Sciatic nerve (tissue), 2 donors: ENCODE data around the gene ATP5PF. TPM values are rescaled to one million over a fixed set of nuclear protein-coding genes. Genes with fewer than 3 reads are reported as not detected.
"Not testable (repeated sequence)": the region's sequence is repeated elsewhere in the genome, so short reads cannot be mapped to it uniquely, and the experiment has no call there.

Experiments used
- ATAC-seq: fragments of 200-7000 bp; cut with Tn5 transposase; one replicate; pipeline ENCODE4 v1.9.1; 2020; ENCODE audit warnings: mild to moderate bottlenecking, moderate library complexity
- DNase-seq: peaks from one replicate; pipeline ENCODE4 v3.0.0-alpha.2; 2020; ENCODE audit warnings: low spot score
- intact Hi-C: fragments of 100-400 bp; cut with DNase I; formaldehyde crosslinking; loops from one replicate; pipeline ENCODE4 v1.14.2; 2022
- total RNA-seq: library from RNA; stranded (reverse); fragmentation: NEBNext Ultra II Directional; extraction: Animal tissue kit (Norgen Biotek cat#: 25700); gene quantifications from one replicate; pipeline ENCODE4 v1.2.1, GENCODE V29; 2021
- donor health status: DM: no; HTN: no; CAD: no.
- donor health status: DM: no; HTN: no; CAD: no.

The ATP5PF gene
- total RNA-seq = 83.6 TPM

DNA sequence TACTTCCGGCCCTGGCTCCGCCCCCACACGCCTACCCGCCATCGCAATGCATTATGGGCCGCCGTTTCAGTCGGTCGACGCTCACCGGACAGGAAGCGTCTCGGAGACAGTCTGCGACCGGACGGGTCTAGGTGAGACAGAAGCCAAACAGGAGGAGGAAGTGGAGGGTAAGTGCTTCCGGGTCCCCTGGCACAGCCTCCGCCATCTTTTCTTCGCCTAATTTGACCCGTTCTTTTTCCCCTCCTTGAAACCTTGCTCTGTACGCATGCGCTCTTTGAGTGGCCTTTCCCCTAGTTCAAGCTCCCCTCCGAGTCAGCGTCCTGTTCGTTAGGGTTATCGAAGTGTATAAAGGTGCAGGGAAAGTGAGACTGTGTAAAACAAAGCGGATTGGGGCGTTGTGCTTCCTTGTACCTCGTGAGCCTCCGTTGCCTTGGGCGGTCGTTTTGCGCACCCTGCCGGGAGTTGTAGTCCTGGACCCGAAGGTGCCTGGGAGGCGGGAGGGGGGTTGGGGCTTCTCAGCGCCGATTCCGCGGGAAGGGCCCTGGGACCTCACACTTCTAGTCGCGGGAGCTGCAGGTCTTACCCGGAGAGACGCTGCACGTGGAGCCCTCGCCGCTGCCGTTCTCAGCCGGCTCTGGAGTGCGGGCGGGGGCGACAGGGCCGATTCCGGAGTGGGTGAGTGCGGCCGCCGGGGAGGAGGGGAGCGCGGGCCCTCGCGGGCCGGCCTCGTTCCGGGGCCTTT lies at the start of gene ATP5PF, which contains the start of gene GABPA:
Gene ATP5PF, minus strand, starts transcription at position 1 of the 742 bp plus-strand sequence. CDS start 5,110 bp downstream, outside the sequence.
Gene GABPA, plus strand, starts transcription at position 69 of the 742 bp plus-strand sequence. CDS start 6,627 bp downstream, outside the sequence.
- intact Hi-C loops = no loop called here
- DNase-seq = peak; percentile 98

DNA sequence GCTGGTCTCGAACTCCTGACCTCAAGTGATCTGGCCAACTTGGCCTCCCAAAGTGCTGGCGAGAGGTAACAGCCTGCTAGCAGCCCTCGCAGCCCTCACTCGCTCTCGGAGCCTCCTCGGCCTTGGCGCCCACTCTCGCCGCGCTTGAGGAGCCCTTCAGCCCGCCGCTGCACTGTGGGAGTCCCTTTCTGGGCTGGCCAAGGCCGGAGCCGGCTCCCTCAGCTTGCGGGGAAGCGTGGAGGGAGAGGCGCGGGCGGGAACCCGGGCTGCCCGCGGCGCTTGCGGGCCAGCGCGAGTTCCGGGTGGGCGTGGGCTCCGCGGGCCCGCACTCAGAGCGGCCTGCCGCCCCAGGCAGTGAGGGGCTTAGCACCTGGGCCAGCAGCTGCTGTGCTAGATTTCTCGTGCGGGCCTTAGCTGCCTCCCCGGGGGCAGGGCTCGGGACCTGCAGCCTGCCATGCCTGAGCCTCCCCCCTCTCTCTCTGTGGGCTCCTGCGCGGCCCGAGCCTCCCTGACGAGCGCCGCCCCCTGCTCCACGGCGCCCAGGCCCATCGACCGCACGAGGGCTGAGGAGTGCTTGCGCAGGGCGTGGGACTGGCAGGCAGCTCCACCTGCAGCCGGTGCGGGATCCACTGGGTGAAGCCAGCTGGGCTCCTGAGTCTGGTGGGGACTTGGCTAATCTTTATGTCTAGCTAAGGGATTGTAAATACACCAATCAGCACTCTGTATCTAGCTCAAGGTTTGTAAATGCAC lies 43.6 kb upstream of the ATP5PF start:
- ATAC-seq, DNase-seq, intact Hi-C loops: not testable (repeated sequence)

More for the DNA sequence above, at the start of gene ATP5PF, which contains the start of gene GABPA:
- ATAC-seq = peak; percentile 98

- no peak for ATAC-seq
- intact Hi-C loops = no loop called here
- no peak for DNase-seq
These were observed 41.7 kb upstream of the ATP5PF start for GRCh38 chr21:25776440-25776839.

GRCh38 chr21:25772686-25773085 lies 38.0 kb upstream of the ATP5PF start:
- intact Hi-C loops = no loop called here
- no peak for DNase-seq
- no peak for ATAC-seq

DNA sequence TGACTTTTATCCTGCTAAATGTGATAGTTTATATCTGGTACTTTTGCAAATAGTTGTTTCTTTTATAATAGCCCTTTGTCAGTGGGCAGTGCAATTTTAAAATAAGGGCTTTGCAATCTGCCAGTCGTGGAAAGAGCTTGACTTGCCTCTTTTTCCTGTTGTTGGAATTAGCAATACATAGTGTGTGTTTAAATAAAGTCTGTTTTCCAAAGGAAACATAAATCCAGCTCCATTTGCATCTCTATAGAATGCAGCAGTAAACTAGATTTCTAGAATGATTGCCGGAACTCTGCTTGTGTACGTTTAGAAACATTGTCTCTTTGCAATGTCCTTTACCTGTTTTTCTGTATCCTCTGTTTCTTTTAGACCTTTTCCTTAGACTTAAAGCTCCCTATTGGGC lies 33.2 kb upstream of the ATP5PF start:
- DNase-seq = no peak
- ATAC-seq = no peak
- intact Hi-C loops = no loop called here

- intact Hi-C loops = no loop called here
These were observed 29.4 kb upstream of the ATP5PF start for GRCh38 chr21:25764065-25764464.

GRCh38 chr21:25760677-25761076 lies 26.0 kb upstream of the ATP5PF start:
- DNase-seq = no peak
- ATAC-seq = no peak
- intact Hi-C loops = no loop called here

More at GRCh38 chr21:25764065-25764464, 29.4 kb upstream of the ATP5PF start:
- ATAC-seq (no peak), DNase-seq (no peak)

- no peak for DNase-seq
- intact Hi-C loops = no loop called here
- ATAC-seq = no peak
These were observed 25.4 kb upstream of the ATP5PF start for GRCh38 chr21:25760061-25760460.

GRCh38 chr21:25759573-25759972 lies 24.9 kb upstream of the ATP5PF start:
- ATAC-seq (no peak), DNase-seq (no peak)
- intact Hi-C loops = no loop called here

DNA sequence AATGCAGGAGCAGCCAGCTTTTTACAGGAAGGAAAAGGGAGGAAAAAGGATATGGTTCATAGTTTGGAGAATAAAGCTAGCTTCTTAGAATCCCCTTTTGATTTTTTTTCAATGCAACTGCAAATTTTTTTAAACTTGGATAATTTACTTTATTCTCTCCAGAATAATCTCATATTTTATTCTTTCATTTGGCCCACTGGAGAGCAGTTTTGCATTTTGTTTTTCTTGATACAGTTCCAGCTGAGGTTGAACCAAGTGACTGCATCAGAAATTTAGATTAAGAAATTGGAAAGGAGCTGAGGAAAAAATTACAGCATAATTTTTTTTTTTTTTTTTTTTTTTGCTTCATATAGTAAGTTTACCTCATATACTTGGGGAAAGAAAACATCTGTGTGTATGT lies 22.8 kb upstream of the ATP5PF start:
- DNase-seq = no peak
- no peak for ATAC-seq
- intact Hi-C loops = no loop called here

DNA sequence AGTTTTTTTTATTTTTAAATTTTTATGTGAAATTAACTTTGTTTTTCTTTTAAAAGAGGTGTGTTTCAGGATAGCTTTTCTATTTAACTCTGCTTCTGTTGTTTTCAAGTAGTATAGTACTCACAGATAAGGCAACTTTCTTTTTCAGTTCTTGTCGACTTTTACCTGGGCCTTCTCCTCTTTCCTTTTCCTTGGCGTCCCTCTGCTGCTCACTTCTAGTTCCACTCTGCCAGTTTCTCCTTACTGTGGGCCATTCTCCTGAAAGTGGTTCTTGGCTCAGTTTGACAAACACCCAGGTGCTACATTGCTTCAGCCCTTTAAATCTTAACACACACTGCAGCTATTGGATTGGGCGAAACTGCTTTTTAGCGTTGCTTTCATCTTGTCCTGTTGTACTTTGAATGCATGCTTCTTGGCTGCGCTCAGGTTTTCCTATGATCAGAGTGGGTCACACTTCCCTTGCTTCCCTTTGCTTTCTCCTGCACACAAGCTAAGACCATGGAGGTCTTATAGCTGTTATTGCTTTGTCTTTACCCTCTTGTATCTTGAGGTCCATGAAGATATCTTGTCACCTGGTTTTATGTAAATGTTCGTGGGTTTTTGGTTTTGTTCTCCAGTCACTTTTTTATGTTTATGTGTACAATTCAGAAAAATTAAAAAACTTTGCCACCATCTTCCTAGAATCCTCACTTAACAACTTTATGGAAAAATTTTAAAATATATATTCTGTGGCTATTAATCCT lies 21.7 kb upstream of the ATP5PF start:
- DNase-seq (no peak), ATAC-seq (no peak)
- intact Hi-C loops = no loop called here

DNA sequence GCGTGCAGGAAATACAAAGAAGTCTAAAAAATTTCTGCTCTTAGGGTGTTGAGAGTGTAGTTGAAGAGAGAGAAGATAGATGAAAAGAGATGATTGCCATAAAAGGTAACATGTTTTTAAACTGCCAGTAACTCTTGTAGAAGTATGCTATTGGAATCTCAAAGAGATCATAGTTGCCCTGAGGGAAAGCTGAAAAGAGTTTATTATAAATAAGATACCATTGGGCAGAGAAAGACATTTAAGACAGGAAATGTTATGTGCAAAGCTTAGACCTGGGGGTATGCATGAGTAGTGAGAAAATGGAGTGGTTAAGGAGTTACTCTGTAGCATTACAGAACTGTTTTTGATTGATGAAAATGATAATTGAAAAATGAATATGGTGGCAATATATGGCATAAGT lies 17.7 kb upstream of the ATP5PF start:
- no peak for ATAC-seq
- intact Hi-C loops = no loop called here

DNA sequence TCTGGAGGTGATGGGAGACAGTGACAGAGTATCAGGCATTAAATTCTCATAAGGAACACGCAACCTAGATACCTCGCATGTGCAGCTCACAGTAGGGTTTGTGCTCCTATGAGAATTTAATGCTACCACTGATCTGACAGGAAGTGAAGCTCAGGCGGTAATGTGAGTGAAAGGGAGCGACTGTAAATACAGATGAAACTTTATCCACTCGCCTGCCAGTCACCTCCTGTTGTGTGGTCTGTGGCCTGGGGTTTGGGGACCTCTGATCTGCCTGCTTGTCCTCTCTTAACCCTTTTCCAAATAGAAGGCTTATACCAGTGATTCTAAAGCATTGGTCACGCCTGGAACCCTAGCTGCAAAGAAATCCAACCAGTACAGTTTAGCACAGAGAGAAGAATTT lies 15.4 kb upstream of the ATP5PF start:
- intact Hi-C loops = no loop called here
- no peak for DNase-seq
- no peak for ATAC-seq

More for the DNA sequence above, 17.7 kb upstream of the ATP5PF start:
- no peak for DNase-seq

DNA sequence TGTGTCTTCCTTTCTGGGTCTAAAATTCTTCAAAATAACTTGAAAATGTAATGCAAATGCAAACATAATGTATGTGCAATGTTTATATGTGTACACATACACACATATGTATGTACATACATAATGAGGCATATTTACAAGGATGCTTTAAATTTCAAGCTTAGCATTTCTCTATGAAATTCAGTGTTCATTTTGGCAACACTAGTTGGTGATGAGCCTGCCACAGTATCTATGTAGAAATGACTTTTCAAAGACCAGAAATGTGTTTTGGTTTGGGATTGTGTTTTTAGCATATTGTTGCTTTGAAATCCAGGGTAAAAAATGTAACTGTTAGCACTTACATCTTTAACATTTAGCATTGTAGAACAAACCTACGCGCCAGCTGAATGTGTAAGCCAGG lies 10.2 kb upstream of the ATP5PF start:
- no peak for DNase-seq

GRCh38 chr21:25742900-25743299 lies 8.2 kb upstream of the ATP5PF start:
- ATAC-seq = no peak
- DNase-seq = no peak
- intact Hi-C loops = no loop called here

More for the DNA sequence above, 10.2 kb upstream of the ATP5PF start:
- intact Hi-C loops = no loop called here
- ATAC-seq = no peak

- DNase-seq (no peak), ATAC-seq (no peak)
- intact Hi-C loops = no loop called here
These were observed 2.7 kb upstream of the ATP5PF start for GRCh38 chr21:25737421-25737820.

GRCh38 chr21:25735646-25736597 lies 1.2 kb upstream of the ATP5PF start:
- ATAC-seq (no peak), DNase-seq (peak; percentile 92)
- intact Hi-C loops = no loop called here

DNA sequence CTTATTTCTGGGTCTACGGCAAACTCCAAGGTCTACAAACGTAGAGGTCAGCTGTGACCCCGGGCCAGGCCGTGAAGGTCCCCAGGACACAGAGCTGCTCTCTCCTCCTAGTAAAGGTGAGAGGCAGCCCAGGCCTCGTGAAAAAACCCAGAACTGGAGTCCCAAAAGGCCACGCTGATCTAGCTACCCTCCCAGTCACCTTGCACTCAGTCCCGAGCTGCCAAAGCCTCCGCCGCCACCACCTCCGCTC lies 125 bp downstream of the ATP5PF start:
- DNase-seq (no peak), ATAC-seq (peak; percentile 10)
- intact Hi-C loops = no loop called here
